22Rv1 (cell line): ENCODE results near the gene PLD4.

ENCODE experiments used
- ZFX ChIP-seq: fragments of 450-650 bp; IDR thresholded peaks from 2 replicates; pipeline ENCODE4 v1.6.1; 2017; ENCODE audit warnings: antibody characterized with exemption, borderline replicate concordance
- TF ChIP-seq, protein P1 (sequence below): fragments of 450-650 bp; IDR thresholded peaks from 2 replicates; pipeline ENCODE4 v1.5.1; 2017; ENCODE audit warnings: mild to moderate bottlenecking

DNA sequence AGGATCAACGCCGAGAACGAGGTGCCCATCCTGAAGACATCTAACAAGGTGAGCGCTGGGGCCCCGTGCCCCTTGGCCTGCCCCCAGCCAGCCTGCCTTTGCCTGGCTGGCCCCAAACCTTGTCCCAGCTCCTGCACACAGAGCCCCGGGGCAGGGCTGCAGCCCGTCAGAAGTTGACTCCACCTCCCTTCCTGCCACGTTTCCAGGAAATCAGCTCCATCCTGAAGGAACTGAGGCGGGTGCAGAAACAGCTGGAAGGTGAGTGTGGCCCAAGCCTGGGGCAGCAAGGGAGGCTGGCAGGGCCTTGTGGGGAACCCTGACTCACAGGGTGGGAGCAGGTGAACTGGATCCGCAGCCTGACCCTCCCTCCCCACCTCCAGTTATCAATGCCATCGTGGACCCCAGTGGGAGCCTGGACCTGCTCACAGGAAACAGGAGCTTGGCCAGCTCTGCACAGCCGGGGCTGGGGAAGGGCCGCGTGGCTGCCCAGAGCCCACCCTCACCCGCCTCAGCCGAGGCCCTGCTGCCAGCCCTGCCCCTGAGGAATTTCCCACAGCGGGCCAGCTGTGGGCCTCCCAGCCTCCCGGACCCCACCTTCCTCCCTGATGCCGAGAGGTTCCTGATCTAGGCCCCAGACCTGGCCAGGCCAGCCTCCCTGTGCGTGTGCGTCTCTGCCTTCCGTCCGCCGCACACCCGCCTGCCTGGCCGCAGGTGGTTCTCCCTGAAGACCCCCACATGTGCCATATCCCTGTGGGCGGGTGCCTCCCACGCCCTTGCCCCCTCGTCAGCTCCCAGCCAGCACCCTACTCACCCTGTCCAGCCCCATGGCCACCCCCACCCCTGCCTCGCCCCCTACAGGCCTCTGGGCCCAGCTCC, 30.1 kb upstream of the PLD4 start:
- TF ChIP-seq, protein P1, sequence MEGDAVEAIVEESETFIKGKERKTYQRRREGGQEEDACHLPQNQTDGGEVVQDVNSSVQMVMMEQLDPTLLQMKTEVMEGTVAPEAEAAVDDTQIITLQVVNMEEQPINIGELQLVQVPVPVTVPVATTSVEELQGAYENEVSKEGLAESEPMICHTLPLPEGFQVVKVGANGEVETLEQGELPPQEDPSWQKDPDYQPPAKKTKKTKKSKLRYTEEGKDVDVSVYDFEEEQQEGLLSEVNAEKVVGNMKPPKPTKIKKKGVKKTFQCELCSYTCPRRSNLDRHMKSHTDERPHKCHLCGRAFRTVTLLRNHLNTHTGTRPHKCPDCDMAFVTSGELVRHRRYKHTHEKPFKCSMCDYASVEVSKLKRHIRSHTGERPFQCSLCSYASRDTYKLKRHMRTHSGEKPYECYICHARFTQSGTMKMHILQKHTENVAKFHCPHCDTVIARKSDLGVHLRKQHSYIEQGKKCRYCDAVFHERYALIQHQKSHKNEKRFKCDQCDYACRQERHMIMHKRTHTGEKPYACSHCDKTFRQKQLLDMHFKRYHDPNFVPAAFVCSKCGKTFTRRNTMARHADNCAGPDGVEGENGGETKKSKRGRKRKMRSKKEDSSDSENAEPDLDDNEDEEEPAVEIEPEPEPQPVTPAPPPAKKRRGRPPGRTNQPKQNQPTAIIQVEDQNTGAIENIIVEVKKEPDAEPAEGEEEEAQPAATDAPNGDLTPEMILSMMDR: peak; percentile 27; the same call in 1 of the 2 replicates
- TF ChIP-seq ZFX: no peak
